ENCODE measurements around the gene SLC25A29.
"Not testable (repeated sequence)": the region's sequence is repeated elsewhere in the genome, so short reads cannot be mapped to it uniquely, and the experiment has no call there.

Gene SLC25A29

GRCh38 chr14:100306101-100306997 lies at the start of gene SLC25A29:
Gene SLC25A29, minus strand, starts transcription at chr14:100306444. Its CDS starts 212 bp downstream, at chr14:100306232.
- DNase-seq = peak; percentile 80 to 97

- no peak for DNase-seq
Observed at GRCh38 chr14:100350986-100351385, 44.7 kb upstream of the SLC25A29 start.

- no peak for DNase-seq
Observed at GRCh38 chr14:100350276-100350926, 44.2 kb upstream of the SLC25A29 start.

- peak; percentile 51 to 84 for DNase-seq
Observed at GRCh38 chr14:100348784-100349685, 42.8 kb upstream of the SLC25A29 start.

GRCh38 chr14:100348253-100348729 lies 42.0 kb upstream of the SLC25A29 start:
- DNase-seq = no peak

- no peak for DNase-seq
Observed at GRCh38 chr14:100346306-100347091, 40.3 kb upstream of the SLC25A29 start.

GRCh38 chr14:100345711-100346110 lies 39.5 kb upstream of the SLC25A29 start:
- DNase-seq = peak in 1 of 2 experiments; percentile 26

- not testable (repeated sequence) for DNase-seq
Observed at GRCh38 chr14:100344657-100345056, 38.4 kb upstream of the SLC25A29 start.

- DNase-seq = not testable (repeated sequence)
Observed at GRCh38 chr14:100342826-100343225, 36.6 kb upstream of the SLC25A29 start.

- no peak for DNase-seq
Observed at GRCh38 chr14:100342195-100342594, 36.0 kb upstream of the SLC25A29 start.

- peak in 1 of 2 experiments; percentile 15 for DNase-seq
Observed at GRCh38 chr14:100341301-100342031, 35.2 kb upstream of the SLC25A29 start.

GRCh38 chr14:100340423-100340813 lies 34.2 kb upstream of the SLC25A29 start:
- DNase-seq = no peak

- no peak for DNase-seq
Observed at GRCh38 chr14:100339766-100340422, 33.6 kb upstream of the SLC25A29 start.

GRCh38 chr14:100336618-100337530 lies 30.6 kb upstream of the SLC25A29 start:
- DNase-seq = no peak

GRCh38 chr14:100334904-100335303 lies 28.7 kb upstream of the SLC25A29 start:
- DNase-seq = peak in 1 of 2 experiments; percentile 22

- no peak for DNase-seq
Observed at GRCh38 chr14:100333827-100334226, 27.6 kb upstream of the SLC25A29 start.

GRCh38 chr14:100333311-100333710 lies 27.1 kb upstream of the SLC25A29 start:
- no peak for DNase-seq

- peak; percentile 72 to 77 for DNase-seq
Observed at GRCh38 chr14:100332797-100333196, 26.6 kb upstream of the SLC25A29 start.

GRCh38 chr14:100332071-100332639 lies 25.9 kb upstream of the SLC25A29 start:
- peak in 1 of 2 experiments; percentile 29 for DNase-seq

Data from NCI-H187 (cell line).